Hepatocyte (in vitro differentiated cells): Measurements from ENCODE around the gene TXN. TPM values are rescaled to one million over a fixed set of nuclear protein-coding genes. Genes with fewer than 3 reads are reported as not detected.

Experiments used
- DNase-seq: peaks from one replicate; pipeline ENCODE4 v3.0.0-alpha.2; 2016; ENCODE audit warnings: low spot score
- H2AFZ ChIP-seq: fragments of 200-600 bp; sonication (generic); 2 replicates; pipeline ENCODE4 v1.6.0; 2016; ENCODE audit warnings: antibody characterized with exemption, mild to moderate bottlenecking
- H3K27ac ChIP-seq: fragments of 200-600 bp; sonication (generic); 2 replicates; pipeline ENCODE4 v1.5.1; 2016; ENCODE audit warnings: mild to moderate bottlenecking
- H3K27me3 ChIP-seq: fragments of 200-600 bp; sonication (generic); 2 replicates; pipeline ENCODE4 v1.6.1; 2016
- H3K36me3 ChIP-seq: fragments of 200-600 bp; sonication (generic); replicated peaks from 2 replicates; pipeline ENCODE4 v1.5.1; 2016; ENCODE audit warnings: low read depth; ENCODE audit not compliant: insufficient read depth
- H3K4me1 ChIP-seq: fragments of 200-600 bp; sonication (generic); 2 replicates; pipeline ENCODE4 v1.5.1; 2016; ENCODE audit warnings: mild to moderate bottlenecking, moderate library complexity; ENCODE audit not compliant: insufficient read depth
- H3K4me2 ChIP-seq: fragments of 200-600 bp; sonication (generic); 2 replicates; pipeline ENCODE4 v1.6.0; 2016
- H3K4me3 ChIP-seq: fragments of 200-600 bp; sonication (generic); 2 replicates; pipeline ENCODE4 v1.5.1; 2016; ENCODE audit warnings: mild to moderate bottlenecking
- H3K79me2 ChIP-seq: fragments of 200-600 bp; sonication (generic); 2 replicates; pipeline ENCODE4 v1.6.0; 2017; ENCODE audit warnings: mild to moderate bottlenecking
- H3K9me2 ChIP-seq: fragments of 200-600 bp; sonication (generic); replicated peaks from 2 replicates; pipeline ENCODE4 v1.6.0; 2017; ENCODE audit warnings: mild to moderate bottlenecking; ENCODE audit not compliant: insufficient read depth
- H3K9me3 ChIP-seq: fragments of 200-600 bp; sonication (generic); 2 replicates; pipeline ENCODE4 v1.5.1; 2016; ENCODE audit warnings: low read depth, mild to moderate bottlenecking
- H4K20me1 ChIP-seq: fragments of 200-600 bp; sonication (generic); 2 replicates; pipeline ENCODE4 v1.6.0; 2016; ENCODE audit warnings: mild to moderate bottlenecking; ENCODE audit not compliant: insufficient read depth, poor library complexity, severe bottlenecking
- EZH2 ChIP-seq: fragments of 200-600 bp; sonication (generic); IDR thresholded peaks from 2 replicates; pipeline ENCODE4 v1.6.1; 2016; ENCODE audit warnings: antibody characterized with exemption, mild to moderate bottlenecking, borderline replicate concordance
- EZH2phosphoT487 ChIP-seq: fragments of 200-600 bp; sonication (generic); IDR thresholded peaks from one replicate; pipeline ENCODE4 v1.6.1; 2018; ENCODE audit warnings: antibody characterized with exemption, mild to moderate bottlenecking, low read depth, moderate library complexity; ENCODE audit not compliant: unreplicated experiment, severe bottlenecking
- WGBS: methylation state at CpG from one replicate; pipeline ENCODE4 v1.1.6; 2016; ENCODE audit warnings: low lambda C conversion rate; ENCODE audit errors: missing lambda C conversion rate; 5-methylcytosine and 5-hydroxymethylcytosine counted together
- polyA plus RNA-seq: library from polyadenylated mRNA; unstranded; fragments of >200 nt; fragmentation: Nextera tagmentation; extraction: Ambion mirVana; gene quantifications from 2 replicates; pipeline ENCODE4 v1.2.1, GENCODE V29; 2016
- total RNA-seq: library from RNA; depleted of rRNA; stranded (reverse); fragments of >200 nt; gene quantifications from 2 replicates; pipeline ENCODE4 v1.2.3, GENCODE V29; 2014
- TF ChIP-seq, protein P1 (sequence below): fragments of 200-600 bp; sonication (generic); IDR thresholded peaks from 2 replicates; pipeline ENCODE4 v1.5.1; 2016; ENCODE audit warnings: antibody characterized with exemption, mild to moderate bottlenecking; ENCODE audit not compliant: poor library complexity

TXN gene
- total and polyA plus RNA-seq, 2 experiments from 2014 or later: 195 to 416 TPM

- peaks cover 11% of the 10 kb centered on the region for H3K4me1 ChIP-seq
- no peaks in the 10 kb centered on the region for H3K9me2 ChIP-seq
- WGBS: 74% methylated on average over 4 of the region's 4 CpGs
- TF ChIP-seq EZH2phosphoT487 (no peak), EZH2 (no peak)
- TF ChIP-seq, protein P1, sequence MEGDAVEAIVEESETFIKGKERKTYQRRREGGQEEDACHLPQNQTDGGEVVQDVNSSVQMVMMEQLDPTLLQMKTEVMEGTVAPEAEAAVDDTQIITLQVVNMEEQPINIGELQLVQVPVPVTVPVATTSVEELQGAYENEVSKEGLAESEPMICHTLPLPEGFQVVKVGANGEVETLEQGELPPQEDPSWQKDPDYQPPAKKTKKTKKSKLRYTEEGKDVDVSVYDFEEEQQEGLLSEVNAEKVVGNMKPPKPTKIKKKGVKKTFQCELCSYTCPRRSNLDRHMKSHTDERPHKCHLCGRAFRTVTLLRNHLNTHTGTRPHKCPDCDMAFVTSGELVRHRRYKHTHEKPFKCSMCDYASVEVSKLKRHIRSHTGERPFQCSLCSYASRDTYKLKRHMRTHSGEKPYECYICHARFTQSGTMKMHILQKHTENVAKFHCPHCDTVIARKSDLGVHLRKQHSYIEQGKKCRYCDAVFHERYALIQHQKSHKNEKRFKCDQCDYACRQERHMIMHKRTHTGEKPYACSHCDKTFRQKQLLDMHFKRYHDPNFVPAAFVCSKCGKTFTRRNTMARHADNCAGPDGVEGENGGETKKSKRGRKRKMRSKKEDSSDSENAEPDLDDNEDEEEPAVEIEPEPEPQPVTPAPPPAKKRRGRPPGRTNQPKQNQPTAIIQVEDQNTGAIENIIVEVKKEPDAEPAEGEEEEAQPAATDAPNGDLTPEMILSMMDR: no peak
- no peaks in the 10 kb centered on the region for H4K20me1 ChIP-seq
- H2AFZ ChIP-seq: no peak overlapping the region
- no peak overlapping the region for H3K4me3 ChIP-seq
- no peaks in the 10 kb centered on the region for H3K27me3 ChIP-seq
- peak; percentile 19 for DNase-seq
- H3K27ac ChIP-seq: peak overlapping the region; percentile 84
- no peaks in the 10 kb centered on the region for H3K79me2 ChIP-seq
- H3K36me3 ChIP-seq: no peaks in the 10 kb centered on the region
- H3K9me3 ChIP-seq: no peaks in the 10 kb centered on the region
- H3K4me2 ChIP-seq: peak overlapping the region; percentile 58
Observed at GRCh38 chr9:110282018-110282738, 25.9 kb upstream of the TXN start.

DNA sequence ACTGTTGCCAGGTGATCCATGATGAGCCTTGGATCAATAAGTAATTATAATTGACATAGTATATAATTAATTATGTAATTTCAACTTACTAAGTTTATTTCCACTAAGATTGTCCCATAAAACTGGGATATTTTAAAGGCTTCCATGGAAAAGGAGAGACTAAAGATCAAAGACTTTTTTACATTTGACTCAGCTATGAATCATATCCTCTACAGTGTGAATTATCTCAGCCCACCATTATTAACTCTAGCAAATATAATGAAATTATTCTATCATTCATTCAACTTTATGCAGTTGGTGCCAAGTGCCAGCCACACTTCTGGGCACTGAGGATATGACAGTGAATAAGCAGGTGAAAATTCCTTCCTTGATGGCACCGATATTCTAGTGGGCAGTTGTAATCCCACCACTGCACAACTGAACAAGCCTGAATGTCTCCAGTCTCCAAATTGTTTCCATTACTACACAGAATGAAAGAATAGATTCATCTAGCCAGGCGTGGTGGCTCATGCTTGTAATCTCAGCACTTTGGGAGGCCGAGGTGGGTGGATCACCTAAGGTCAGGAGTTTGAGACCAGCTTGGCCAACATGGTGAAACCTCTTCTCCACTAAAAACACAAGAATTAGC is 21.9 kb upstream of the TXN start:
- DNase-seq: no peak
- H2AFZ ChIP-seq: no peak overlapping the region
- no peaks in the 10 kb centered on the region for H3K27me3 ChIP-seq
- TF ChIP-seq, protein P1: no peak
- TF ChIP-seq EZH2: no peak
- no peak for TF ChIP-seq EZH2phosphoT487
- H3K79me2 ChIP-seq: no peaks in the 10 kb centered on the region
- no peak overlapping the region for H3K27ac ChIP-seq
- no peaks in the 10 kb centered on the region for H3K9me3 ChIP-seq
- no peaks in the 10 kb centered on the region for H3K9me2 ChIP-seq
- no peak overlapping the region for H3K4me2 ChIP-seq
- H3K4me1 ChIP-seq: peaks cover 7% of the 10 kb centered on the region
- no peaks in the 10 kb centered on the region for H3K36me3 ChIP-seq
- no peaks in the 10 kb centered on the region for H4K20me1 ChIP-seq
- no peak overlapping the region for H3K4me3 ChIP-seq
- 87% methylated on average over 3 of the region's 3 CpGs for WGBS

GRCh38 chr9:110276781-110277180 is 20.5 kb upstream of the TXN start:
- Histone ChIP-seq H3K4me1 (no peaks in the 10 kb centered on the region), H4K20me1 (no peaks in the 10 kb centered on the region), H3K79me2 (no peaks in the 10 kb centered on the region), H3K27ac (no peak overlapping the region), H3K36me3 (no peaks in the 10 kb centered on the region), H3K4me2 (no peak overlapping the region), H3K9me2 (no peaks in the 10 kb centered on the region), H3K9me3 (no peaks in the 10 kb centered on the region), H3K4me3 (no peak overlapping the region), H3K27me3 (no peaks in the 10 kb centered on the region), H2AFZ (no peak overlapping the region)
- WGBS: 78% methylated on average over 3 of the region's 3 CpGs
- no peak for DNase-seq
- TF ChIP-seq, protein P1: no peak
- no peak for TF ChIP-seq EZH2
- no peak for TF ChIP-seq EZH2phosphoT487
